ENCODE results near the gene MID1IP1.

Gene MID1IP1

GRCh38 chrX:38800981-38801845 lies at the start of gene MID1IP1:
MID1IP1 (plus strand) TSS chrX:38801459; CDS start chrX:38804947, 3,488 bp downstream.
- DNase-seq (ENCODE audit: low read depth in 2 of 2) = peak; percentile 66 to 71

- peak; percentile 4 to 6 for DNase-seq (ENCODE audit: low read depth in 2 of 2)
Measured at GRCh38 chrX:38754102-38754790, 47.0 kb upstream of the MID1IP1 start.

- no peak for DNase-seq (ENCODE audit: low read depth in 2 of 2)
Measured at GRCh38 chrX:38754818-38755718, 46.2 kb upstream of the MID1IP1 start.

- DNase-seq (ENCODE audit: low read depth in 2 of 2) = no peak
Measured at GRCh38 chrX:38760883-38761282, 40.4 kb upstream of the MID1IP1 start.

- DNase-seq (ENCODE audit: low read depth in 2 of 2) = no peak
Measured at GRCh38 chrX:38768079-38768478, 33.2 kb upstream of the MID1IP1 start.

GRCh38 chrX:38770152-38770551 lies 31.1 kb upstream of the MID1IP1 start:
- DNase-seq (ENCODE audit: low read depth in 2 of 2) = no peak

GRCh38 chrX:38774249-38774648 lies 27.0 kb upstream of the MID1IP1 start:
- DNase-seq (ENCODE audit: low read depth in 2 of 2) = no peak

GRCh38 chrX:38796946-38797345 lies 4.3 kb upstream of the MID1IP1 start:
- DNase-seq (ENCODE audit: low read depth in 2 of 2) = no peak

GRCh38 chrX:38798956-38799355 lies 2.3 kb upstream of the MID1IP1 start:
- no peak for DNase-seq (ENCODE audit: low read depth in 2 of 2)

GRCh38 chrX:38799995-38800580 lies 1.2 kb upstream of the MID1IP1 start:
- no peak for DNase-seq (ENCODE audit: low read depth in 2 of 2)

- DNase-seq (ENCODE audit: low read depth in 2 of 2) = no peak
Measured at GRCh38 chrX:38803243-38803587, 2.0 kb downstream of the MID1IP1 start.

GRCh38 chrX:38803588-38804431 lies 2.6 kb downstream of the MID1IP1 start:
- DNase-seq (ENCODE audit: low read depth in 2 of 2) = peak; percentile 65 to 69

GRCh38 chrX:38804432-38804681 lies 3.1 kb downstream of the MID1IP1 start:
- no peak for DNase-seq (ENCODE audit: low read depth in 2 of 2)

GRCh38 chrX:38804682-38805431 lies 3.6 kb downstream of the MID1IP1 start:
- DNase-seq (ENCODE audit: low read depth in 2 of 2) = no peak

GRCh38 chrX:38805432-38806389 lies 4.5 kb downstream of the MID1IP1 start:
- peak; percentile 28 to 45 for DNase-seq (ENCODE audit: low read depth in 2 of 2)

- DNase-seq (ENCODE audit: low read depth in 2 of 2) = no peak
Measured at GRCh38 chrX:38806875-38807621, 5.8 kb downstream of the MID1IP1 start.

GRCh38 chrX:38807873-38808272 lies 6.6 kb downstream of the MID1IP1 start:
- DNase-seq (ENCODE audit: low read depth in 2 of 2) = no peak

GRCh38 chrX:38811515-38812243 lies 10.4 kb downstream of the MID1IP1 start:
- no peak for DNase-seq (ENCODE audit: low read depth in 2 of 2)
